Ovary (tissue), 3 donors: ENCODE data around the gene CPN2.

Experiments used
- POLR2A ChIP-seq: fragments of 450-650 bp; IDR thresholded peaks from one replicate; pipeline ENCODE4 v1.6.1; 2017; ENCODE audit warnings: antibody characterized with exemption, mild to moderate bottlenecking, moderate library complexity
- TF ChIP-seq, protein P1 (sequence below), 3 donors: fragments of 450-650 bp in 2 of 3; fragments of 200-600 bp in 1 of 3; IDR thresholded peaks; one replicate each; pipeline versions ENCODE4 v1.5.1 to v1.8.0; 2016 to 2022; ENCODE audit warnings: antibody characterized with exemption in 3 of 3, mild to moderate bottlenecking in 1 of 3
- donor health status: DM: no; HTN: no; CAD: no.

- no peak for TF ChIP-seq POLR2A
- TF ChIP-seq, protein P1, sequence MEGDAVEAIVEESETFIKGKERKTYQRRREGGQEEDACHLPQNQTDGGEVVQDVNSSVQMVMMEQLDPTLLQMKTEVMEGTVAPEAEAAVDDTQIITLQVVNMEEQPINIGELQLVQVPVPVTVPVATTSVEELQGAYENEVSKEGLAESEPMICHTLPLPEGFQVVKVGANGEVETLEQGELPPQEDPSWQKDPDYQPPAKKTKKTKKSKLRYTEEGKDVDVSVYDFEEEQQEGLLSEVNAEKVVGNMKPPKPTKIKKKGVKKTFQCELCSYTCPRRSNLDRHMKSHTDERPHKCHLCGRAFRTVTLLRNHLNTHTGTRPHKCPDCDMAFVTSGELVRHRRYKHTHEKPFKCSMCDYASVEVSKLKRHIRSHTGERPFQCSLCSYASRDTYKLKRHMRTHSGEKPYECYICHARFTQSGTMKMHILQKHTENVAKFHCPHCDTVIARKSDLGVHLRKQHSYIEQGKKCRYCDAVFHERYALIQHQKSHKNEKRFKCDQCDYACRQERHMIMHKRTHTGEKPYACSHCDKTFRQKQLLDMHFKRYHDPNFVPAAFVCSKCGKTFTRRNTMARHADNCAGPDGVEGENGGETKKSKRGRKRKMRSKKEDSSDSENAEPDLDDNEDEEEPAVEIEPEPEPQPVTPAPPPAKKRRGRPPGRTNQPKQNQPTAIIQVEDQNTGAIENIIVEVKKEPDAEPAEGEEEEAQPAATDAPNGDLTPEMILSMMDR (IDR thresholded peaks at IDR 0.05): no peak
Measured at GRCh38 chr3:194370753-194371152, 19.6 kb upstream of the CPN2 start.
